Neural cell (in vitro differentiated cells): ENCODE data around the gene PBX1. TPM values are rescaled to one million over a fixed set of nuclear protein-coding genes. Genes with fewer than 3 reads are reported as not detected.

Experiments used
- H2AFZ ChIP-seq: fragments of 200-600, 300-800 bp; sonication (generic), shearing (Covaris generic); 2 replicates; pipeline ENCODE4 v1.6.0; 2014; ENCODE audit warnings: low read depth, mild to moderate bottlenecking, antibody characterized with exemption, low read length, moderate library complexity
- H3F3A ChIP-seq: fragments of 200-600 bp; shearing (Covaris generic); 2 replicates; pipeline ENCODE4 v1.6.1; 2016; ENCODE audit warnings: mild to moderate bottlenecking, moderate library complexity, mixed read lengths, antibody characterized with exemption, low read length; ENCODE audit not compliant: insufficient read depth, poor library complexity, severe bottlenecking
- H3K27ac ChIP-seq: fragments of 200-600, 300-800 bp; sonication (generic), shearing (Covaris generic); 2 replicates; pipeline ENCODE4 v1.5.1; 2014; ENCODE audit warnings: mild to moderate bottlenecking, low read length, moderate library complexity
- H3K27me3 ChIP-seq: fragments of 300-800, 200-600 bp; sonication (generic), shearing (Covaris generic); 2 replicates; pipeline ENCODE4 v1.6.0; 2014; ENCODE audit warnings: mild to moderate bottlenecking, low read depth, low read length, moderate library complexity; ENCODE audit not compliant: insufficient read depth
- H3K36me3 ChIP-seq: fragments of 300-800, 200-600 bp; sonication (generic), shearing (Covaris generic); 2 replicates; pipeline ENCODE4 v1.5.1; 2014; ENCODE audit warnings: mild to moderate bottlenecking, antibody characterized with exemption, low read length, moderate library complexity; ENCODE audit not compliant: insufficient read depth
- H3K4me2 ChIP-seq: fragments of 300-800, 200-600 bp; sonication (generic), shearing (Covaris generic); 2 replicates; pipeline ENCODE4 v1.6.0; 2014; ENCODE audit warnings: mild to moderate bottlenecking, low read length
- H3K4me3 ChIP-seq: fragments of 300-800, 200-600 bp; sonication (generic), shearing (Covaris generic); 2 replicates; pipeline ENCODE4 v1.5.1; 2014; ENCODE audit warnings: mild to moderate bottlenecking, low read length, moderate library complexity
- H3K79me2 ChIP-seq: fragments of 200-600 bp; shearing (Covaris generic); replicated peaks from 2 replicates; pipeline ENCODE4 v1.6.0; 2014; ENCODE audit warnings: mild to moderate bottlenecking, low read length, moderate library complexity; ENCODE audit not compliant: insufficient read depth
- H3K9ac ChIP-seq: fragments of 300-800, 200-600 bp; sonication (generic), shearing (Covaris generic); 2 replicates; pipeline ENCODE4 v1.6.1; 2016; ENCODE audit warnings: mild to moderate bottlenecking, low read length, mixed read lengths
- H3K9me2 ChIP-seq: fragments of 200-600 bp; shearing (Covaris generic); 2 replicates; pipeline ENCODE4 v1.6.1; 2016; ENCODE audit warnings: mild to moderate bottlenecking, low read length, mixed read lengths; ENCODE audit not compliant: insufficient read depth
- H3K9me3 ChIP-seq: fragments of 200-600, 300-800 bp; sonication (generic), shearing (Covaris generic); 2 replicates; pipeline ENCODE4 v1.6.1; 2016; ENCODE audit warnings: mild to moderate bottlenecking, mixed run types, low read length, moderate library complexity, mixed read lengths
- H4K20me1 ChIP-seq: fragments of 200-600 bp; shearing (Covaris generic); 2 replicates; pipeline ENCODE4 v1.6.1; 2016; ENCODE audit warnings: mild to moderate bottlenecking, mixed run types; ENCODE audit not compliant: insufficient read depth
- EP300 ChIP-seq: fragments of 450-650 bp; conservative IDR thresholded peaks from 2 replicates; pipeline ENCODE4 v1.6.1; 2014; ENCODE audit warnings: antibody characterized with exemption, mild to moderate bottlenecking, moderate library complexity; ENCODE audit not compliant: poor library complexity, severe bottlenecking
- EZH2 ChIP-seq: fragments of 200-600, 300-800 bp; shearing (Covaris generic), sonication (generic); IDR thresholded peaks from 2 replicates; pipeline ENCODE4 v1.6.1; 2014; ENCODE audit warnings: antibody characterized with exemption, low read length, borderline replicate concordance, mild to moderate bottlenecking; ENCODE audit not compliant: insufficient read depth, poor library complexity, severe bottlenecking
- MXI1 ChIP-seq: fragments of 450-650 bp; conservative IDR thresholded peaks from 2 replicates; pipeline ENCODE4 v1.6.1; 2014; ENCODE audit warnings: antibody characterized with exemption, mild to moderate bottlenecking; ENCODE audit not compliant: poor library complexity, severe bottlenecking
- POLR2AphosphoS5 ChIP-seq: IDR thresholded peaks from 2 replicates; pipeline ENCODE4 v1.6.1; 2012
- RAD21 ChIP-seq: fragments of 450-650 bp; conservative IDR thresholded peaks from 2 replicates; pipeline ENCODE4 v1.6.1; 2014; ENCODE audit warnings: antibody characterized with exemption, mild to moderate bottlenecking, moderate library complexity
- REST ChIP-seq: IDR thresholded peaks from 2 replicates; pipeline ENCODE4 v1.6.1; 2012; ENCODE audit warnings: borderline replicate concordance
- SMC3 ChIP-seq: fragments of 450-650 bp; conservative IDR thresholded peaks from 2 replicates; pipeline ENCODE4 v1.6.1; 2014; ENCODE audit warnings: antibody characterized with exemption, mild to moderate bottlenecking, moderate library complexity; ENCODE audit not compliant: poor library complexity
- TAF1 ChIP-seq: IDR thresholded peaks from 2 replicates; pipeline ENCODE4 v1.6.1; 2012; ENCODE audit warnings: low read depth
- polyA plus RNA-seq: library from polyadenylated mRNA; depleted of rRNA; stranded (reverse); fragments of >200 nt; gene quantifications from 2 replicates; pipeline ENCODE4 v1.2.3, GENCODE V29; 2014
- TF ChIP-seq, protein P1 (sequence below): fragments of 450-650 bp; IDR thresholded peaks from 2 replicates; pipeline ENCODE4 v1.5.1; 2014; ENCODE audit warnings: antibody characterized with exemption, mild to moderate bottlenecking, moderate library complexity; ENCODE audit not compliant: poor library complexity, severe bottlenecking

PBX1 gene
- polyA plus RNA-seq, 1 donor from 2014 or later: 42.4 TPM

DNA sequence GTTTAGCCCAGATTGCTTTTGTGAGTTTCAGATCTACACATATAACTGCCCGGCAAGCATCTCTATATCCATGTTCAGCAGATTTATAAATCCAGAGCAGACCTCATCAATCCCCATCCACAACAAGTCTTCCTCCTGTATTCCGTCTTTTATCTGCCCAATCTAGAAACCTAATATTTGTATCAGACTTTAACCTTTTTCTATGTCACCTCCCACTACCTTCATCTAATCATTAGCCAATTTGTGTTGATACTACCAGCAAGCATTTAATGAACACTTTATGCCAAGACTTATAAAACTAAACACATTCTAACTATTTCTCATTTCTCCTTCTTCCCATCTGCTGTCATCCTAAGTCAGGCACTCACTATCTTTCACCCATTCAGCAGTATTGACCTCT is 135.5 kb downstream of the PBX1 start:
- Histone ChIP-seq H4K20me1 (no peaks in the 10 kb centered on the region), H3K9ac (no peak overlapping the region), H3K9me2 (no peaks in the 10 kb centered on the region), H3K4me3 (no peak overlapping the region), H3K4me2 (no peak overlapping the region), H3F3A (peaks cover 8% of the 10 kb centered on the region), H3K27me3 (no peaks in the 10 kb centered on the region), H3K79me2 (peaks cover 62% of the 10 kb centered on the region), H3K36me3 (no peaks in the 10 kb centered on the region), H2AFZ (no peak overlapping the region), H3K27ac (no peak overlapping the region), H3K9me3 (no peaks in the 10 kb centered on the region)
- TF ChIP-seq EP300 (no peak), EZH2 (no peak), SMC3 (no peak), REST (no peak), RAD21 (no peak), POLR2AphosphoS5 (no peak), TAF1 (no peak), MXI1 (no peak)
- TF ChIP-seq, protein P1, sequence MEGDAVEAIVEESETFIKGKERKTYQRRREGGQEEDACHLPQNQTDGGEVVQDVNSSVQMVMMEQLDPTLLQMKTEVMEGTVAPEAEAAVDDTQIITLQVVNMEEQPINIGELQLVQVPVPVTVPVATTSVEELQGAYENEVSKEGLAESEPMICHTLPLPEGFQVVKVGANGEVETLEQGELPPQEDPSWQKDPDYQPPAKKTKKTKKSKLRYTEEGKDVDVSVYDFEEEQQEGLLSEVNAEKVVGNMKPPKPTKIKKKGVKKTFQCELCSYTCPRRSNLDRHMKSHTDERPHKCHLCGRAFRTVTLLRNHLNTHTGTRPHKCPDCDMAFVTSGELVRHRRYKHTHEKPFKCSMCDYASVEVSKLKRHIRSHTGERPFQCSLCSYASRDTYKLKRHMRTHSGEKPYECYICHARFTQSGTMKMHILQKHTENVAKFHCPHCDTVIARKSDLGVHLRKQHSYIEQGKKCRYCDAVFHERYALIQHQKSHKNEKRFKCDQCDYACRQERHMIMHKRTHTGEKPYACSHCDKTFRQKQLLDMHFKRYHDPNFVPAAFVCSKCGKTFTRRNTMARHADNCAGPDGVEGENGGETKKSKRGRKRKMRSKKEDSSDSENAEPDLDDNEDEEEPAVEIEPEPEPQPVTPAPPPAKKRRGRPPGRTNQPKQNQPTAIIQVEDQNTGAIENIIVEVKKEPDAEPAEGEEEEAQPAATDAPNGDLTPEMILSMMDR: no peak

DNA sequence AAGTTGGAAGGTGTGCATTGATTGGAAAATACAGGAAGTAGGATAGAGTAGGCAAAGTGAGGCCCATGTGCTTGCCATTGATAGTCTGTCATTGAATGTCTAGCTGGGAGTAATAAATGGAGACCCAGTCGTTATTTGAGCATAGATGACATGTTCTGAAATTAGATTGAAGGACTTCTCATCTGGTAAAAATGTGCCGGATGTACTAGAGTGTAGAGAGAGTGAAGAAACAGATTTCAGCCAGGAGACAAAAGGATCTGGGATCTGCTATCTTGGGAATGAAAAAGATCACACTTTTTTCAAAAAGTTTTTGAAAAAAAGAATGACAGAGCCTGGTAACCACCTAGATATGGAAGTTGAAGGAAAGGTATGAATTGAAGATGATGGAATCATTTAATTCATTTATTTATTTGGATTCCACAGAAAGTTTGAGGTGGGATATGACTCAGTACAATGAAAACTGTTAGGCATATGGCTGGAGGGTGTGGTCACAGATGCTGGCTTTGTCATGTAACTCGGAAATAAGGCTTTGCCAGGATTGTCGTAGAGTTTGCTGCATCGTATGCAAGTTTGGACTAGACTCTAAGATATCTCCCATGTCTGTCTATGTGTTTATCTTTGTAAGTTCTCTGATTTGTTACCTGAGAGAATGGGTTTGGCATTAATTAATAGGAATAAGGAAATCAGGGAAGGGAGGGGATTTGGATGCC is 137.1 kb downstream of the PBX1 start:
- H3F3A ChIP-seq: peaks cover 9% of the 10 kb centered on the region
- H4K20me1 ChIP-seq: no peaks in the 10 kb centered on the region
- H3K4me3 ChIP-seq: no peak overlapping the region
- H3K9ac ChIP-seq: no peak overlapping the region
- H3K79me2 ChIP-seq: peaks cover 71% of the 10 kb centered on the region
- no peak overlapping the region for H3K4me2 ChIP-seq
- TF ChIP-seq MXI1: no peak
- no peak for TF ChIP-seq TAF1
- no peak for TF ChIP-seq REST
- TF ChIP-seq, protein P1: no peak
- no peak for TF ChIP-seq EZH2
- no peak for TF ChIP-seq EP300
- no peak for TF ChIP-seq RAD21
- no peak for TF ChIP-seq SMC3
- TF ChIP-seq POLR2AphosphoS5: no peak
- H3K9me3 ChIP-seq: no peaks in the 10 kb centered on the region
- H3K9me2 ChIP-seq: no peaks in the 10 kb centered on the region
- H3K36me3 ChIP-seq: no peaks in the 10 kb centered on the region
- H2AFZ ChIP-seq: no peak overlapping the region
- no peak overlapping the region for H3K27ac ChIP-seq
- H3K27me3 ChIP-seq: no peaks in the 10 kb centered on the region
